Body of pancreas (tissue), 4 donors: ENCODE measurements around the gene FBXO4.

ENCODE experiments used
- CTCF ChIP-seq, 7 experiments: fragments of 450-650 bp in 4 of 7; fragments of 200-600 bp in 3 of 7; sonication (generic) in 3 of 7; IDR thresholded peaks; one replicate each; pipeline ENCODE4 v1.5.1; 2016 to 2019; ENCODE audit warnings: antibody characterized with exemption in 7 of 7
- POLR2A ChIP-seq, 3 donors: fragments of 450-650 bp; IDR thresholded peaks; one replicate each; pipeline ENCODE4 v1.6.1; 2016; ENCODE audit warnings: antibody characterized with exemption in 3 of 3, mild to moderate bottlenecking in 2 of 3

GRCh38 chr5:41893074-41893851 is 31.8 kb upstream of the FBXO4 start:
- TF ChIP-seq CTCF (IDR thresholded peaks at IDR 0.05) (no peak), POLR2A (IDR thresholded peaks at IDR 0.05) (no peak)
